IMR-90 (cell line): ENCODE measurements around the gene TMEM40. TPM values are rescaled to one million over a fixed set of nuclear protein-coding genes. Genes with fewer than 3 reads are reported as not detected.

ENCODE experiments used
- ATAC-seq: fragments of 200-7000 bp; cut with Tn5 transposase; 2 replicates; pipeline ENCODE4 v1.9.1; 2020; ENCODE audit warnings: low read depth, mild to moderate bottlenecking, moderate library complexity
- BruUV-seq: library from RNA; stranded (reverse); fragments of 400-500 nt; replicated peaks from 2 replicates; lab custom pipeline; 2021; lab: Mats Ljungman, UMichigan
- CTCF ChIA-PET: fragments of 300-600 bp; formaldehyde crosslinking; extraction: SDS; loops from one replicate; lab custom pipeline; 2021; ENCODE audit warnings: antibody characterized with exemption; lab: Yijun Ruan, JAX
- POLR2A ChIA-PET: fragments of 300-600 bp; sonication (Branson Sonifier 250); formaldehyde crosslinking; loops from one replicate; lab custom pipeline; 2022; ENCODE audit warnings: antibody characterized with exemption; ENCODE audit not compliant: unreplicated experiment; lab: Charles Lee
- DNase-seq: peaks from one replicate; pipeline ENCODE4 v3.0.0; 2013
- H2AFZ ChIP-seq: replicated peaks from 2 replicates; pipeline ENCODE3; 2013; ENCODE audit warnings: low read length, mild to moderate bottlenecking; ENCODE audit not compliant: poor library complexity
- H2AK5ac ChIP-seq: 2 replicates; pipeline ENCODE4 v1.6.1; 2013; ENCODE audit warnings: low read depth, low read length, inconsistent platforms
- H2AK9ac ChIP-seq: replicated peaks from 2 replicates; pipeline ENCODE3; 2013; ENCODE audit warnings: mild to moderate bottlenecking, low read depth, low read length, moderate library complexity; ENCODE audit not compliant: poor library complexity
- H2BK120ac ChIP-seq: 2 replicates; pipeline ENCODE4 v1.6.1; 2013; ENCODE audit warnings: low read depth, low read length, inconsistent platforms
- H2BK15ac ChIP-seq: 3 replicates; pipeline ENCODE4 v1.6.1; 2013; ENCODE audit warnings: low read depth, low read length, inconsistent platforms
- H2BK20ac ChIP-seq: 2 replicates; pipeline ENCODE4 v1.6.1; 2013; ENCODE audit warnings: low read depth, mild to moderate bottlenecking, inconsistent platforms, low read length, moderate library complexity
- H2BK5ac ChIP-seq: 2 replicates; pipeline ENCODE4 v1.6.1; 2013; ENCODE audit warnings: mild to moderate bottlenecking, low read depth, low read length, inconsistent platforms; ENCODE audit not compliant: poor library complexity, severe bottlenecking
- H3K14ac ChIP-seq: replicated peaks from 2 replicates; pipeline ENCODE4 v1.6.1; 2013; ENCODE audit warnings: low read depth, low read length, inconsistent platforms
- H3K18ac ChIP-seq: 2 replicates; pipeline ENCODE4 v1.6.1; 2013; ENCODE audit warnings: low read depth, low read length, control low read depth
- H3K23ac ChIP-seq: 2 replicates; pipeline ENCODE4 v1.6.1; 2013; ENCODE audit warnings: low read depth, low read length, inconsistent platforms
- H3K27ac ChIP-seq: 2 replicates; pipeline ENCODE4 v1.5.1; 2013; ENCODE audit warnings: mild to moderate bottlenecking, control low read depth, low read length; ENCODE audit not compliant: insufficient read depth
- H3K27me3 ChIP-seq: 2 replicates; pipeline ENCODE4 v1.6.1; 2013; ENCODE audit warnings: low read length; ENCODE audit not compliant: control insufficient read depth, insufficient read depth
- H3K36me3 ChIP-seq: 2 replicates; pipeline ENCODE4 v1.6.1; 2013; ENCODE audit warnings: low read length, mixed read lengths; ENCODE audit not compliant: control insufficient read depth, insufficient read depth
- H3K4ac ChIP-seq: 2 replicates; pipeline ENCODE4 v1.6.1; 2013; ENCODE audit warnings: low read depth, low read length, inconsistent platforms
- H3K4me1 ChIP-seq: 2 replicates; pipeline ENCODE4 v1.6.1; 2013; ENCODE audit warnings: low read length, mixed read lengths; ENCODE audit not compliant: control insufficient read depth, insufficient read depth
- H3K4me2 ChIP-seq: 2 replicates; pipeline ENCODE4 v1.6.1; 2013; ENCODE audit warnings: low read depth, mild to moderate bottlenecking, control low read depth, low read length, moderate library complexity
- H3K4me3 ChIP-seq: 2 replicates; pipeline ENCODE4 v1.5.1; 2013; ENCODE audit warnings: low read depth, mild to moderate bottlenecking, control low read depth, low read length, moderate library complexity; ENCODE audit not compliant: insufficient read depth
- H3K56ac ChIP-seq: 2 replicates; pipeline ENCODE4 v1.6.1; 2013; ENCODE audit warnings: low read length, inconsistent platforms; ENCODE audit not compliant: insufficient read depth; ENCODE audit errors: extremely low read depth
- H3K79me1 ChIP-seq, 2 experiments: 2 replicates each; pipeline ENCODE4 v1.6.1; 2013; ENCODE audit warnings: low read length in 2 of 2, inconsistent platforms in 1 of 2, low read depth in 1 of 2
- H3K9ac ChIP-seq: 2 replicates; pipeline ENCODE4 v1.6.1; 2013; ENCODE audit warnings: low read depth, low read length, control low read depth
- H3K9me1 ChIP-seq: 2 replicates; pipeline ENCODE4 v1.6.1; 2013; ENCODE audit warnings: low read length, inconsistent platforms; ENCODE audit not compliant: insufficient read depth
- H3K9me3 ChIP-seq: 2 replicates; pipeline ENCODE4 v1.6.1; 2013; ENCODE audit warnings: low read length; ENCODE audit not compliant: control insufficient read depth, insufficient read depth
- H4K20me1 ChIP-seq: 2 replicates; pipeline ENCODE4 v1.6.1; 2013; ENCODE audit warnings: low read length, inconsistent platforms; ENCODE audit not compliant: insufficient read depth
- H4K5ac ChIP-seq: 2 replicates; pipeline ENCODE4 v1.6.1; 2013; ENCODE audit warnings: mild to moderate bottlenecking, low read depth, low read length, control low read depth
- H4K8ac ChIP-seq, 2 experiments: 2 replicates each; pipeline ENCODE4 v1.6.1; 2013; ENCODE audit warnings: low read depth in 2 of 2, low read length in 2 of 2, control low read depth in 1 of 2, inconsistent platforms in 1 of 2
- H4K91ac ChIP-seq: 2 replicates; pipeline ENCODE4 v1.6.1; 2013; ENCODE audit warnings: low read depth, low read length, inconsistent platforms; ENCODE audit not compliant: insufficient read depth
- BHLHE40 ChIP-seq: fragments of 150-350 bp; IDR thresholded peaks from 2 replicates; pipeline ENCODE4 v1.6.1; 2016; ENCODE audit warnings: mild to moderate bottlenecking, low read depth, low read length
- ELK1 ChIP-seq: fragments of 150-350 bp; IDR thresholded peaks from 2 replicates; pipeline ENCODE4 v1.6.1; 2016; ENCODE audit warnings: low read depth, mild to moderate bottlenecking, low read length, moderate library complexity, borderline replicate concordance
- RFX5 ChIP-seq: IDR thresholded peaks from 2 replicates; pipeline ENCODE4 v1.8.0; 2012; ENCODE audit warnings: low read depth, mild to moderate bottlenecking, low read length, moderate library complexity
- WGBS, 2 experiments: methylation state at CpG; one replicate each; pipeline versions ENCODE4 v1.1.5 to v1.1.7; 2013; ENCODE audit warnings: missing lambda C conversion rate in 2 of 2; ENCODE audit not compliant: insufficient read length in 1 of 2; ENCODE audit errors: extremely low coverage in 2 of 2; 5-methylcytosine and 5-hydroxymethylcytosine counted together
- dilution Hi-C: fragments of 300-500 bp; cut with HindIII; formaldehyde crosslinking; loops from one replicate; pipeline ENCODE4 v1.14.3; 2018; ENCODE audit warnings: low sequenced_read_pairs; ENCODE audit not compliant: unreplicated experiment
- in situ Hi-C: fragments of 300-500 bp; cut with MboI; formaldehyde crosslinking; loops from 3 replicates; pipeline ENCODE4 v1.14.3; 2019; ENCODE audit warnings: low sequenced_read_pairs, inconsistent platforms, mixed read lengths
- intact Hi-C: fragments of 100-400 bp; cut with micrococcal nuclease; formaldehyde crosslinking; loops from 2 replicates; pipeline ENCODE4 v1.10.0; 2022
- polyA plus RNA-seq, 3 experiments: library from polyadenylated mRNA; depleted of rRNA; stranded (reverse); fragments of >200 nt; gene quantifications; 2 replicates each; pipeline ENCODE4 v1.2.3, GENCODE V29; 2012; ENCODE audit warnings: low replicate concordance in 1 of 3
- total RNA-seq: library from RNA; depleted of rRNA; stranded (reverse); fragments of >200 nt; gene quantifications from 2 replicates; pipeline ENCODE4 v1.2.3, GENCODE V29; 2012
- TF ChIP-seq, protein P1 (sequence below): conservative IDR thresholded peaks from 2 replicates; pipeline ENCODE4 v1.5.1; 2012; ENCODE audit warnings: mild to moderate bottlenecking, low read depth, low read length, improper control_type of control experiment

TMEM40 gene
- total and polyA plus RNA-seq, 2 of the 4 experiments (the other 2 are of a cell fraction), result 0.27 TPM; not detected in 1

DNA sequence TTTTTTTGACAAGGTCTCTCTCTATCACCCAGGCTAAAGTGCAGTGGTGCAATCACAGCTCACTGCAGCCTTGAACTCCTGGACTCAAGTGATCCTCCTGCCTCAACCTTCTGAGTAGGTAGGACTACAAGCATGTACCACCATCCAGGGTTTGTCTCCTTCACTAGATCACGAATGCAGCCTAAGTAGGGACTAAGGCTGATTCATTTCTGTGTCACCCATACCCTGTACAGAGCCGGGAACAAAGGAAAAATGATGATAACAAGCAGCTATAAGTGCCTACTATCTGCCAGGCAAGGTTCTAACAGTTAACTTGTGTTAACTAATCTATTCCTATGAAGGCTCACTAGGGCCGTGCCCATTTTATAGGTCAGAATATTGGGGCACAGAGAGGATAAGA lies 7.0 kb downstream of the TMEM40 start:
- CTCF ChIA-PET, result no interaction called here
- in situ Hi-C loops, result no loop called here
- no peak overlapping the region for H3K56ac ChIP-seq

More for the DNA sequence above, 7.0 kb downstream of the TMEM40 start:
- H2AFZ ChIP-seq, result no peak overlapping the region
- H4K5ac ChIP-seq, result no peak overlapping the region
- H4K8ac ChIP-seq, result no peak overlapping the region
- no peaks in the 10 kb centered on the region for H3K79me1 ChIP-seq
- 0 out of 2 replicates have a peak overlapping the region, but pooled peaks have one; percentile 48 for H3K14ac ChIP-seq
- H2AK5ac ChIP-seq, result no peak overlapping the region
- no peak overlapping the region for H3K4me3 ChIP-seq
- H3K27ac ChIP-seq, result no peak overlapping the region
- DNase-seq (peak; percentile 21), ATAC-seq (no peak)
- no peak overlapping the region for H2BK120ac ChIP-seq
- intact Hi-C loops (no loop called here), dilution Hi-C loops (no loop called here)
- no peak for TF ChIP-seq BHLHE40
- no peak for TF ChIP-seq ELK1
- TF ChIP-seq, protein P1, sequence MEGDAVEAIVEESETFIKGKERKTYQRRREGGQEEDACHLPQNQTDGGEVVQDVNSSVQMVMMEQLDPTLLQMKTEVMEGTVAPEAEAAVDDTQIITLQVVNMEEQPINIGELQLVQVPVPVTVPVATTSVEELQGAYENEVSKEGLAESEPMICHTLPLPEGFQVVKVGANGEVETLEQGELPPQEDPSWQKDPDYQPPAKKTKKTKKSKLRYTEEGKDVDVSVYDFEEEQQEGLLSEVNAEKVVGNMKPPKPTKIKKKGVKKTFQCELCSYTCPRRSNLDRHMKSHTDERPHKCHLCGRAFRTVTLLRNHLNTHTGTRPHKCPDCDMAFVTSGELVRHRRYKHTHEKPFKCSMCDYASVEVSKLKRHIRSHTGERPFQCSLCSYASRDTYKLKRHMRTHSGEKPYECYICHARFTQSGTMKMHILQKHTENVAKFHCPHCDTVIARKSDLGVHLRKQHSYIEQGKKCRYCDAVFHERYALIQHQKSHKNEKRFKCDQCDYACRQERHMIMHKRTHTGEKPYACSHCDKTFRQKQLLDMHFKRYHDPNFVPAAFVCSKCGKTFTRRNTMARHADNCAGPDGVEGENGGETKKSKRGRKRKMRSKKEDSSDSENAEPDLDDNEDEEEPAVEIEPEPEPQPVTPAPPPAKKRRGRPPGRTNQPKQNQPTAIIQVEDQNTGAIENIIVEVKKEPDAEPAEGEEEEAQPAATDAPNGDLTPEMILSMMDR, result no peak
- TF ChIP-seq RFX5, result no peak
- no TSS peak for BruUV-seq
- H3K18ac ChIP-seq, result no peak overlapping the region
- H2BK15ac ChIP-seq, result no peak overlapping the region
- WGBS, 2 experiments, result no CpG with 5 or more reads among the region's 3 CpGs
- H3K23ac ChIP-seq, result no peak overlapping the region
- no peak overlapping the region for H3K9ac ChIP-seq
- no peak overlapping the region for H3K4ac ChIP-seq
- H2BK5ac ChIP-seq, result no peak overlapping the region
- H4K91ac ChIP-seq, result no peak overlapping the region
- no peak overlapping the region; the same call in 1 of the 2 replicates for H2BK20ac ChIP-seq
- H3K4me2 ChIP-seq, result no peak overlapping the region
- H3K36me3 ChIP-seq, result no peaks in the 10 kb centered on the region
- no peaks in the 10 kb centered on the region for H4K20me1 ChIP-seq
- no peaks in the 10 kb centered on the region for H3K27me3 ChIP-seq
- H2AK9ac ChIP-seq, result no peak overlapping the region
- POLR2A ChIA-PET, result no interaction called here
- peaks cover 9% of the 10 kb centered on the region for H3K4me1 ChIP-seq
- H3K9me3 ChIP-seq, result no peaks in the 10 kb centered on the region
- H3K9me1 ChIP-seq, result peaks cover 10% of the 10 kb centered on the region
